Stimulated activated naive CD4-positive, alpha-beta T cell (primary cell): ENCODE results near the gene PNPLA2.

Experiments
- DNase-seq, 6 experiments: peaks; one replicate each; lab custom pipeline; 2025; lab: John Stamatoyannopoulos, UW

Gene PNPLA2

DNA sequence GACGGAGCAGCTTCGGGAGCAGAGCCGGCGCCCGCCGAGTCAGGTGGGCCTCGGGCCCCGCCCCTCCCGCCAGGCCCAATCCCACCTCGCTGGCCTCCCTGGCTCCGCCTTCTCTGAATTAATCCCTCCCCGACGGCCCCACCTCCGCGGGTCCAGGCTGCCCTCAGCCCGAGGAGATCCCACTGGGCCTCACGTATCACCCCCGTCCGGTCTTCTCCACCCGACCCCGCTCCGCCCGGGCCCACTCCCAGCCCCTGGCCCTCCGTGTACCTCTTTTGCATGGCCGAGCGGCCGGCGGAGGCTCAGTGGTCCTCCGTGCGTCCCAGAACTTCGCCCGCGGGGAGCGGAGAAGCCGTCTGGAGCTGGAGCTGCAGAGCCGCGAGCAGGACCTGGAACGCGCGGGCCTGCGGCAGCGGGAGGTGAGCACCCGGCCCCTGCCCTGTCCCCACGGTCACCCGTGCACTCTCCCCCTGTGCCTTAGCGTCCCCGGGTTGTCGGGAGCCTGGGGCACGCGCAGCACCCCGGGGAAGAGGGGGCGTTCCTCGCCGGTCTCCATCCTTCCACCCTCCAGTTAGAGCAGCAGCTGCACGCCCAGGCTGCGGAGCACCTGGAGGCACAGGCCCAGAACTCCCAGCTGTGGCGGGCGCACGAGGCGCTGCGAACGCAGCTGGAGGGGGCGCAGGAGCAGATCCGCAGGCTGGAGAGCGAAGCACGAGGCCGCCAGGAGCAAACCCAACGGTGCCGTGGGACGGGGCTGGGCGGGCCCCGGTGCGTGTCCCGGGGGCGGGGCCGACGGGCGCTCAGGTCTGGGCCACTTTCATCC, 11.8 kb downstream of the PNPLA2 start:
- peak in 3 of 6 experiments; percentile 36 to 51 (median 47) for DNase-seq

DNA sequence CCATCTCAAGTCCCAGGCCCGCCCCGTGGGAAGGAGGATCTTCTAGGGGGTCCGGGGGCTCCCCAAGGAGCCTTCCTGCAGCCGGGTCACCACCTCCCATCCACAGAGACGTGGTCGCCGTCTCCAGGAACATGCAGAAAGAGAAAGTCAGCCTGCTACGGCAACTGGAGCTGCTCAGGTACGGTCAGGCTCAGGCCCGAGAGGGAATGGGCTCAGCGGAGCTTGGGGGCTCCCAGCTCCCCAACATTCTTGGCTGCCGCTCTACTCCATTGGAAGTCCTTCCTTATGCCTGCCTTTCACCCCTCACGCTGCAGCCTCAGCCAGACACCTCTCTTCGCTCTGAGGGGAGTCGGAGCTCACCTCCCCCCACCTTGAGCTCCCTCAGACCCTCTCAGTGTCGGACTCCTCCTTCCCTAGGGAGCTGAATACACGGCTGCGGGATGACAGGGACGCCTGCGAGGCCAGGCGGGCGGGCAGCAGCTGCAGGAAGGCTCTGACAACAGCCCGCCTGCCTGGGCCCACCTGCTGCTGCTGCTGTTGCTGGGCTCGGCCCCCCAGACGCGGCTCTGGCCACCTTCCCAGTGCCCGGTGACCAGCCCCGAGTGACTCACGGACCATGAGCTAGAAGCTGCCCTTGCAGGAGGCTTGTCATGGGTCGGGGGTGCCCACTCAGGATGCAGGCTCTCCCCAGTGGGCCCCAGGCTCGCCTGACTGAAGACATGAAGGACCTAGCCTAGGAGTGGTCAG, 12.6 kb downstream of the PNPLA2 start:
- DNase-seq = no peak

- no peak for DNase-seq
These were observed 13.3 kb downstream of the PNPLA2 start for GRCh38 chr11:831961-832528.

DNA sequence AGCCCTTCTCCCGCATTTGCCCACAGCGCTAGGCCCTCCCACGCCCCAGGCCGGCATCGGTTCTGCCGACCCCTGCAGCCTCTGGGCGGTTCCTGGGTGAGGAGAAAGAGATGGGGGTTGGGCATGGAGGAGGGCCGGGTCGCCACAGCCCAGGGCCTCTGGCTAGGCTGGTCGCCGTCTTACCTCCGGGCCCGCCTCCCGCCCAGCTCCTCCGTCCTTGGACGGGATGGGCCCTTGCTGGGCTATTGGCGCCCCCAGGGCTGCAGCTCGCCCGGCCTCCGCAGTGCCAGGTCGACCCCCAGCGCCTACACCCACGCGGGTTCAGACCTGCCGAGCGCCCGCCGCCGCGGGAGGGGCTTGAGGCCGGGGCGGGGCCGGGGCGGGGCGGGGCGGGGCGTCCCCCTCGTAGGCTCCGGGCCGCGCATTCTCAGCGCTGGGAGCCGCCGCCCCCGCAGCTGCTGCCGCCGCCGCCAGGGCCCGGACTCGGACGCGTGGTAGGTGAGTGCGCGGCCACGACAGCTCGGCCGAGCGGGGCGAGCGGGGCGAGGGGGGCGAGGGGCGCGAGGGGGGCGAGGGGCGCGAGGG, 13.9 kb downstream of the PNPLA2 start, which contains the start of gene CD151:
Gene CD151, plus strand, starts transcription at position 424 of the 585 bp plus-strand sequence. CDS start 3,118 bp downstream, outside the sequence.
- peak in 1 of 6 experiments; percentile 25 for DNase-seq

DNA sequence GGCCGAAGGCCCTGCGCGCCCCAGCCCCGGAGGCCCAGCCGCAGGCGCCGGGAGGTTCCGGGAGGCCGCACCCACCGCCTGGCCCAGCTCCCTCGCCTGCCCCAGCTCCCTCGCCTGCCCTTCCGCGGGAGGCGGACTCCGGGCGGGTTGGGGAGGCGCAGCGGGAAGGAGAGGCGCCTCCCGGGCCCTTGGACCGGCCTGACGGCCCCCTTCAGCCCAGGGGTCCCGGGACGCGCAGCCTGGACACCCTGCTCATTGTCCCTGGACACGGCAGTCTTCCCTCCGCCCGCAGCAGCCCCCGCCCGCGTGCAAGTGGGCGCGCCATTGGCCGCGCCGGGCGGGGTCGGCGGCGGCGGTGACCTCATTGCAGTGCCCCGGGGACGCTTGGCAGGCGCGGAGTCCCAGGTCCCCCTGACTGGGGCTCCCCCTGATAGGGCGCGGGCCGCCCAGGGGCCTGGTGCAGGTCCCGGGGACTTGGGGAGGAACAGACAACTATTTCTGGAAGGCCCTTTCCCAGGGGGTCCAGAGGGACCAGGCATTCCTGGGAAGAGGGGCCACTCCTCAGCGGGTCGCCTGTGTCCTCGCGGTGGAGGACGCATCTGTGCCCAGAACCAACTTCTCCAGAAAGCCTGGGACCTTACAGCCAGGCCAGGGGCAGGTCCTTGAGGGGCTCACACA, 14.5 kb downstream of the PNPLA2 start:
- DNase-seq = no peak

- DNase-seq = no peak
These were observed 15.2 kb downstream of the PNPLA2 start for GRCh38 chr11:833849-834311.

- DNase-seq = no peak
These were observed 15.9 kb downstream of the PNPLA2 start for GRCh38 chr11:834371-835316.

GRCh38 chr11:836274-836673, 17.6 kb downstream of the PNPLA2 start:
- no peak for DNase-seq

GRCh38 chr11:836700-837099, 18.0 kb downstream of the PNPLA2 start:
- DNase-seq = no peak

DNA sequence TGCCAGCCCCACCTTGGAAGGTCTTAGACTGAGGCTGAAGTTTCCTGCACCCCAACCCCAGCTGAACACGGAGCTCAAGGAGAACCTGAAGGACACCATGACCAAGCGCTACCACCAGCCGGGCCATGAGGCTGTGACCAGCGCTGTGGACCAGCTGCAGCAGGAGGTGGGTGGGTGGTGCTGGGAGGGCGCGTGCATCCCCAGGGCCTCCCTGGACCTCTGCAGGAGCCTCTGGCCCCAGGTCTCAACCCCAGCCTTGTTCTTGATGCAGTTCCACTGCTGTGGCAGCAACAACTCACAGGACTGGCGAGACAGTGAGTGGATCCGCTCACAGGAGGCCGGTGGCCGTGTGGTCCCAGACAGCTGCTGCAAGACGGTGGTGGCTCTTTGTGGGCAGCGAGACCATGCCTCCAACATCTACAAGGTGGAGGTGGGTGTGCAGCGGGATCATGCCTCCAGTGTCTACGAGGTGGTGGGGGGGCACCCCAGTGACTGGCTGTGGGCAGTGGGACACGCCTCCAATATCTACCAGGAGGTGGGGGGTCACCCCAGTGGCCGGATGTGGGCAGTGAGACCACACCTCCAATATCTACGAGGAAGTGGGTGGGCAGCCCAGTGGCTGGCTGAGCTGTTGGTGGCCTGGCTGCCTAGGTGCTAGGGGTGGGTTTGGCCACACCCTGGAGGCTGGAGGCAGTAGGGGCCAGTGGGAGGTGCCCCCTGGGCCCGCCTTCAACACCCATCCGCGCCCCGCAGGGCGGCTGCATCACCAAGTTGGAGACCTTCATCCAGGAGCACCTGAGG, 18.7 kb downstream of the PNPLA2 start:
- no peak for DNase-seq

- DNase-seq = no peak
These were observed 19.2 kb downstream of the PNPLA2 start for GRCh38 chr11:837990-838307.

GRCh38 chr11:838441-839279, 19.9 kb downstream of the PNPLA2 start:
- DNase-seq = no peak

GRCh38 chr11:839280-839623, 20.5 kb downstream of the PNPLA2 start:
- DNase-seq = no peak

DNA sequence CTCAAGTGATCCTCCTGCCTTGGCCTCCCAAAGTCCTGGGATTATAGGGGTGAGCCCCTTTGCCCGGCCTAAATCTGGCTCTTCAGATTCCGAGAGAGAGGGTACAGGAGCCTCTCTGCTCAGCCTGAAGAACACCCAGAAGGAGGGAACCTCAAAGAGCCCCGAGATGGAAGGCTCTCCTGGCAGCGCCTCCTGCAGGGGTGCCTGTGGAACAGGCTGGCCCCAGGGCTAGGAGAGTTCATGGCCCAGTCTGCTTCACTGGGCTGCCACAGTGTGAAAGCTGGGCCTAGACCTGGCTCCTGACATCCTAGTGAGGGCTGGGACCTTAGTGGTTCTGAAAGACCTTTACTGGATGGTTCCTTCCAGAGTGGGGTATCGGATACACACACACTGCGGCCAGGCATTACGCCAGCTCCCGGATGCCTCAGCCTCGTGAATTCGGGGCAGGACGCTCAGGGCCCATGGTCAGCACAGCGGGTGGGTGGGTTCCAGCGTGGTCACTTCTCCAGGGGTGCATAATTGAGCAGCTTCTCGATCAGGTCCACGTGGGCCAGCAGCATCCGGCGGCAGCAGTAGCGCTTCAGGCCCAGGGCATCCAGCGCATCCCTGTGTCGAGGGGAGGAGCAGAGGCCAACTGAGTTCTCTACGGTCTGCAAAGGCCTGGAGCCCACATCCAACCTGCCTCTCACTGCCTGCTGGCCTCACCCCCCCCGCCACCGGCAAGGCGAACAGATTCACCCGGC, 21.3 kb downstream of the PNPLA2 start:
- no peak for DNase-seq

DNA sequence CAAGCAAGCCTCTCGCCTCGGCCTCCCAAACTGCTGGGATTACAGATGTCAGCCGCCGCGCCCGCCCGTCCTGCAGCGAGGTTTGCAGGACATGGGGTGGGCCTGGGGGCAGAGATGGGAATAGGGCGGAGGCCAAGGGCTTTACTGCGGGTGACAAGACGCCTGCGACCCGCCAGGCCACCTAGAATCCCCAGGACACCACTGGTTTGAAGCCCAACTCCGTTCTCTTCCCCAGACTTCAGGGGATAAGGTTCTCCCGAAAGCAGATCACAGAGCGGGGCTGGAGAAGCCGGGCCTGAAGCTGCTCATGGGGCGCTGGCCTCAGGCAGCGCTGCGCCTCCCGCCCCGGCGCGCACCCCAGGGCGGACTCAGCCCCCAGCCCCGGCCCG, 23.3 kb downstream of the PNPLA2 start:
- no peak for DNase-seq

GRCh38 chr11:842370-843002, 23.8 kb downstream of the PNPLA2 start, which contains the start of the genes POLR2L and TSPAN4:
Gene POLR2L, minus strand, starts transcription at chr11:842529. Its CDS starts 21 bp downstream, at chr11:842508.
Gene TSPAN4, plus strand, starts transcription at chr11:842852. Its CDS starts 7,453 bp downstream, at chr11:850305.
- DNase-seq = peak; percentile 64 to 91 (median 80)

DNA sequence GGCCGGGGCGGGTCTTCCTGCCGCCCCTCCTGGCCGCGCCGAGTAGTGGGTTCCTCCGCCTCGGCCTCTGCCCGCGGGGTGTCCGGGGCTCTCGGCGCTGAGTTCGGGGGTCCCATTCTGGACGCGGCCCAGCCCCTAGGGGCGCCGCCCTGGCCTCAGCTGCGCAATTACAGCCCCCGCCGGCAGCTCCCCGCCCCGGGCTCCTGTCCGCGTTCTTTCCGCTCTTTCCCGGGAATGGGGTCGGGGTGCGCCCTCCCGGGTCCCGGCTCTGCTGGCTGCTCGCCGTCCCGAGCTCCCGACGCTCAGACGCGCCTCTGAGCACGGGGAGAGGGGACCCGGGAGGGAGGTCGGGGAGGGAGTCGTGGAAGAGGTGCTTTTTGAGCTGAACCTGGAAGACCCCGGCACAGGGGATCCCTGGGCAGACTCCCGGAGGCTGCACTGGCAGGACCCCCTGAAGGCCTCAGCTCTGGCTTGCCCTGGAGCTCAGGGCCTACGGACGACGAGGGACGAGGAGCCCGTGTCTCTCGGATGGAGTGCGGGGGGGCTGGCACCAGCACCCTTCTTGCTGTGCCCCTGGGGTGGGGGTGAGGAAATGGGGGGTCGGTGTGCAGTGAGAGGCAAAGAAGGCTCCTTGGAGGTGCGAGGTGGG, 24.5 kb downstream of the PNPLA2 start:
- no peak for DNase-seq
